Body of pancreas (tissue), 4 donors: Measurements from ENCODE around the gene ADRA2C. TPM values are rescaled to one million over a fixed set of nuclear protein-coding genes. Genes with fewer than 3 reads are reported as not detected.

Experiments used
- ATAC-seq: fragments of 150-250 bp; one replicate; pipeline ENCODE4 v1.9.1; 2016
- DNase-seq, 4 donors: peaks; one replicate each; pipeline ENCODE4 v3.0.0-alpha.2; 2019
- H3K27ac ChIP-seq, 4 donors: fragments of 200-600 bp; sonication (generic); 1 replicate in 3 of 4; 2 replicates in 1 of 4; pipeline versions ENCODE4 v1.5.1 to v1.6.1; 2016 to 2019; ENCODE audit warnings: mild to moderate bottlenecking in 1 of 4, mixed read lengths in 1 of 4, moderate library complexity in 1 of 4
- H3K27me3 ChIP-seq, 2 donors: fragments of 200-600 bp; sonication (generic); one replicate each; pipeline ENCODE4 v1.6.0; 2016; ENCODE audit warnings: mild to moderate bottlenecking in 1 of 2
- H3K36me3 ChIP-seq, 2 donors: fragments of 200-600 bp; sonication (generic); replicated peaks in 1 of 2; 2 replicates each; pipeline ENCODE4 v1.5.1; 2016; ENCODE audit warnings: low read depth in 2 of 2; ENCODE audit not compliant: insufficient read depth in 1 of 2
- H3K4me1 ChIP-seq: fragments of 200-600 bp; sonication (generic); one replicate; pipeline ENCODE4 v1.6.0; 2016
- H3K4me3 ChIP-seq, 2 donors: fragments of 200-600 bp; sonication (generic); 1 replicate in 1 of 2; 2 replicates in 1 of 2; pipeline ENCODE4 v1.5.1; 2016 to 2019
- H3K9me3 ChIP-seq, 3 donors: fragments of 200-600 bp; sonication (generic); 1 replicate in 2 of 3; 2 replicates in 1 of 3; pipeline ENCODE4 v1.5.1; 2016
- POLR2A ChIP-seq, 3 donors: fragments of 450-650 bp; IDR thresholded peaks; one replicate each; pipeline ENCODE4 v1.6.1; 2016; ENCODE audit warnings: antibody characterized with exemption in 3 of 3, mild to moderate bottlenecking in 2 of 3
- WGBS, 2 donors: methylation state at CpG; one replicate each; pipeline ENCODE4 v1.1.5; 2017; 5-methylcytosine and 5-hydroxymethylcytosine counted together
- intact Hi-C: fragments of 100-400 bp; cut with DNase I; formaldehyde crosslinking; loops from one replicate; pipeline ENCODE4 v1.15.1; 2023
- total RNA-seq, 2 donors: library from RNA; depleted of rRNA; stranded (reverse); fragments of >200 nt; gene quantifications; one replicate each; pipeline ENCODE4 v1.1.0, GENCODE V29; 2016
- TF ChIP-seq, protein P1 (sequence below), 7 experiments: fragments of 450-650 bp in 4 of 7; fragments of 200-600 bp in 3 of 7; sonication (generic) in 3 of 7; IDR thresholded peaks; one replicate each; pipeline ENCODE4 v1.5.1; 2016 to 2019; ENCODE audit warnings: antibody characterized with exemption in 7 of 7

ADRA2C gene
- total RNA-seq, 2 donors from 2014 or later: 6.7 to 10.5 TPM

- no peak for DNase-seq
- Histone ChIP-seq H3K27me3 (no peaks in the 10 kb centered on the region), H3K36me3 (no peaks in the 10 kb centered on the region), H3K4me3 (no peak overlapping the region), H3K4me1 (peaks cover 24% of the 10 kb centered on the region), H3K27ac (no peak overlapping the region), H3K9me3 (no peaks in the 10 kb centered on the region)
- TF ChIP-seq, protein P1, sequence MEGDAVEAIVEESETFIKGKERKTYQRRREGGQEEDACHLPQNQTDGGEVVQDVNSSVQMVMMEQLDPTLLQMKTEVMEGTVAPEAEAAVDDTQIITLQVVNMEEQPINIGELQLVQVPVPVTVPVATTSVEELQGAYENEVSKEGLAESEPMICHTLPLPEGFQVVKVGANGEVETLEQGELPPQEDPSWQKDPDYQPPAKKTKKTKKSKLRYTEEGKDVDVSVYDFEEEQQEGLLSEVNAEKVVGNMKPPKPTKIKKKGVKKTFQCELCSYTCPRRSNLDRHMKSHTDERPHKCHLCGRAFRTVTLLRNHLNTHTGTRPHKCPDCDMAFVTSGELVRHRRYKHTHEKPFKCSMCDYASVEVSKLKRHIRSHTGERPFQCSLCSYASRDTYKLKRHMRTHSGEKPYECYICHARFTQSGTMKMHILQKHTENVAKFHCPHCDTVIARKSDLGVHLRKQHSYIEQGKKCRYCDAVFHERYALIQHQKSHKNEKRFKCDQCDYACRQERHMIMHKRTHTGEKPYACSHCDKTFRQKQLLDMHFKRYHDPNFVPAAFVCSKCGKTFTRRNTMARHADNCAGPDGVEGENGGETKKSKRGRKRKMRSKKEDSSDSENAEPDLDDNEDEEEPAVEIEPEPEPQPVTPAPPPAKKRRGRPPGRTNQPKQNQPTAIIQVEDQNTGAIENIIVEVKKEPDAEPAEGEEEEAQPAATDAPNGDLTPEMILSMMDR (IDR thresholded peaks at IDR 0.05): no peak
- no peak for TF ChIP-seq POLR2A (IDR thresholded peaks at IDR 0.05)
- intact Hi-C loops: no loop called here
- no peak for ATAC-seq
- 62 to 64% methylated on average over 8 to 9 of the region's 9 CpGs for WGBS, 2 donors
Measured at GRCh38 chr4:3769642-3770184, 3.5 kb downstream of the ADRA2C start.

GRCh38 chr4:3770323-3771163, 4.4 kb downstream of the ADRA2C start:
- intact Hi-C loops: no loop called here
- no peaks in the 10 kb centered on the region for H3K9me3 ChIP-seq

GRCh38 chr4:3771164-3771809, 5.1 kb downstream of the ADRA2C start:
- Histone ChIP-seq H3K27me3 (no peaks in the 10 kb centered on the region), H3K27ac (no peak overlapping the region), H3K9me3 (no peaks in the 10 kb centered on the region), H3K4me3 (no peak overlapping the region), H3K4me1 (peaks cover 16% of the 10 kb centered on the region), H3K36me3 (no peaks in the 10 kb centered on the region)
- WGBS, 2 donors: 45 to 52% methylated on average over 16 to 20 of the region's 20 CpGs
- TF ChIP-seq, protein P1 (IDR thresholded peaks at IDR 0.05): no peak
- TF ChIP-seq POLR2A (IDR thresholded peaks at IDR 0.05): no peak
- intact Hi-C loops: no loop called here
- no peak for DNase-seq
- ATAC-seq: no peak

More at GRCh38 chr4:3770323-3771163, 4.4 kb downstream of the ADRA2C start:
- Histone ChIP-seq H3K27me3 (no peaks in the 10 kb centered on the region), H3K27ac (no peak overlapping the region), H3K4me1 (peaks cover 16% of the 10 kb centered on the region), H3K4me3 (no peak overlapping the region), H3K36me3 (no peaks in the 10 kb centered on the region)
- WGBS, 2 donors: 38 to 47% methylated on average over 6 to 13 of the region's 13 CpGs
- TF ChIP-seq POLR2A (IDR thresholded peaks at IDR 0.05): no peak
- TF ChIP-seq, protein P1 (IDR thresholded peaks at IDR 0.05): no peak
- ATAC-seq: no peak
- no peak for DNase-seq

- Histone ChIP-seq H3K9me3 (no peaks in the 10 kb centered on the region), H3K4me1 (peaks cover 16% of the 10 kb centered on the region), H3K27ac (no peak overlapping the region), H3K36me3 (no peaks in the 10 kb centered on the region), H3K27me3 (no peaks in the 10 kb centered on the region), H3K4me3 (no peak overlapping the region)
- WGBS, 2 donors: 58 to 62% methylated on average over 18 to 24 of the region's 24 CpGs
- ATAC-seq (no peak), DNase-seq (no peak)
- intact Hi-C loops: no loop called here
- no peak for TF ChIP-seq POLR2A (IDR thresholded peaks at IDR 0.05)
- TF ChIP-seq, protein P1 (IDR thresholded peaks at IDR 0.05): no peak
Measured at GRCh38 chr4:3771939-3772495, 5.8 kb downstream of the ADRA2C start.
